Parathyroid adenoma (tissue), 2 donors: ENCODE data around the gene PCP2.

Source experiments
- H2AFZ ChIP-seq: fragments of 300-600 bp; sonication (generic); one replicate; pipeline ENCODE4 v1.7.0; 2017; ENCODE audit warnings: antibody characterized with exemption, mild to moderate bottlenecking
- H3K27ac ChIP-seq: fragments of 300-600 bp; sonication (generic); one replicate; pipeline ENCODE4 v1.7.0; 2017
- H3K27me3 ChIP-seq: fragments of 300-600 bp; sonication (generic); one replicate; pipeline ENCODE4 v1.7.0; 2017; ENCODE audit warnings: low read length; ENCODE audit not compliant: control insufficient read depth, insufficient read depth
- H3K36me3 ChIP-seq: fragments of 300-600 bp; sonication (generic); one replicate; pipeline ENCODE4 v1.7.0; 2017; ENCODE audit warnings: low read length; ENCODE audit not compliant: control insufficient read depth, insufficient read depth
- H3K4me1 ChIP-seq: fragments of 300-600 bp; sonication (generic); one replicate; pipeline ENCODE4 v1.7.0; 2017; ENCODE audit warnings: control low read depth
- H3K4me2 ChIP-seq: fragments of 300-600 bp; sonication (generic); one replicate; pipeline ENCODE4 v1.7.0; 2017; ENCODE audit warnings: low read length
- H3K4me3 ChIP-seq: fragments of 300-600 bp; sonication (generic); one replicate; pipeline ENCODE4 v1.7.0; 2017; ENCODE audit warnings: low read depth, low read length
- H3K79me2 ChIP-seq: fragments of 300-600 bp; sonication (generic); one replicate; pipeline ENCODE4 v1.7.0; 2017; ENCODE audit warnings: control low read depth
- H3K9ac ChIP-seq: fragments of 300-600 bp; sonication (generic); one replicate; pipeline ENCODE4 v1.7.0; 2017; ENCODE audit warnings: mild to moderate bottlenecking
- H3K9me3 ChIP-seq: fragments of 300-600 bp; sonication (generic); one replicate; pipeline ENCODE4 v1.7.0; 2017; ENCODE audit warnings: low read length; ENCODE audit not compliant: control insufficient read depth
- CTCF ChIP-seq: fragments of 300-600 bp; sonication (generic); IDR thresholded peaks from one replicate; pipeline ENCODE4 v1.7.0; 2017; ENCODE audit warnings: antibody characterized with exemption, mild to moderate bottlenecking
- donor health status: primary hyperparathyroidism.

The PCP2 gene

DNA sequence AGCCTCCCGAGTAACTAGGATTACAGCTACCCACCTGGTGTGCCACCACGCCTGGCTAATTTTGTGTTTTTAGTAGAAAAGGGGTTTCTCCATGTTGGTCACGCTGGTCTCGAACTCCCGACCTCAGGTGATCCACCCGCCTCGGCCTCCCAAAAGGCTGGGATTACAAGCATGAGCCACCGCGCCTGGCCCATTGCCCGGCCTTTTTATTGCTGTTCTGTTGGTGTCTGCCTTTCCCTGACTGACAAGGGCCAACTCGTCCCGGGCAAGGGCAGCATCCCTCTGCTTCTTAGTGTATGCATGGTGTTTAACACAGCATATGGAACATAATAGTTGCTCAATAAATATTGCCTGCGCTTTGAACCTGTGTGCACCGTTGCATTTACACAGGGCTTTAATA, 29.1 kb upstream of the PCP2 start:
- no peak overlapping the region for H2AFZ ChIP-seq
- no peaks in the 10 kb centered on the region for H3K36me3 ChIP-seq
- H3K4me2 ChIP-seq: no peak overlapping the region
- no peaks in the 10 kb centered on the region for H3K79me2 ChIP-seq
- no peaks in the 10 kb centered on the region for H3K9me3 ChIP-seq
- no peaks in the 10 kb centered on the region for H3K4me1 ChIP-seq
- peaks cover 3% of the 10 kb centered on the region for H3K27me3 ChIP-seq
- H3K4me3 ChIP-seq: no peak overlapping the region
- no peak overlapping the region for H3K27ac ChIP-seq
- H3K9ac ChIP-seq: no peak overlapping the region
- TF ChIP-seq CTCF: no peak

- Histone ChIP-seq H3K79me2 (no peaks in the 10 kb centered on the region), H3K36me3 (no peaks in the 10 kb centered on the region), H3K4me1 (no peaks in the 10 kb centered on the region), H3K27me3 (peaks cover 3% of the 10 kb centered on the region), H3K9me3 (no peaks in the 10 kb centered on the region), H3K4me2 (no peak overlapping the region), H2AFZ (no peak overlapping the region), H3K4me3 (no peak overlapping the region), H3K9ac (no peak overlapping the region), H3K27ac (no peak overlapping the region)
- no peak for TF ChIP-seq CTCF
These were observed 28.4 kb upstream of the PCP2 start for GRCh38 chr19:7661744-7662538.

GRCh38 chr19:7658219-7658686, 24.7 kb upstream of the PCP2 start:
- Histone ChIP-seq H3K4me3 (no peak overlapping the region), H3K4me2 (no peak overlapping the region), H3K36me3 (no peaks in the 10 kb centered on the region), H2AFZ (no peak overlapping the region), H3K27ac (no peak overlapping the region), H3K27me3 (peaks cover 3% of the 10 kb centered on the region), H3K9ac (no peak overlapping the region), H3K4me1 (no peaks in the 10 kb centered on the region), H3K9me3 (no peaks in the 10 kb centered on the region), H3K79me2 (no peaks in the 10 kb centered on the region)
- TF ChIP-seq CTCF: no peak

- no peaks in the 10 kb centered on the region for H3K9me3 ChIP-seq
- no peak overlapping the region for H3K9ac ChIP-seq
- H3K36me3 ChIP-seq: no peaks in the 10 kb centered on the region
- H3K4me2 ChIP-seq: no peak overlapping the region
- H2AFZ ChIP-seq: no peak overlapping the region
- H3K4me1 ChIP-seq: no peaks in the 10 kb centered on the region
- no peaks in the 10 kb centered on the region for H3K79me2 ChIP-seq
- H3K27me3 ChIP-seq: peaks cover 3% of the 10 kb centered on the region
- no peak overlapping the region for H3K4me3 ChIP-seq
- H3K27ac ChIP-seq: no peak overlapping the region
- no peak for TF ChIP-seq CTCF
These were observed 23.7 kb upstream of the PCP2 start for GRCh38 chr19:7657131-7657751.
